Stimulated activated CD4-positive, alpha-beta T cell treated with anti-CD3 and anti-CD28 coated beads, TNF-alpha, amount 100 ng/mL, for 4 hours (primary cell): ENCODE measurements around the gene TMEM98.
"Not testable (repeated sequence)": the region's sequence is repeated elsewhere in the genome, so short reads cannot be mapped to it uniquely, and the experiment has no call there.

Experiments
- DNase-seq, 3 experiments: peaks; one replicate each; pipeline ENCODE4 v3.0.0-alpha.2; 2020; ENCODE audit warnings: low read depth in 3 of 3

TMEM98 gene, protein sequence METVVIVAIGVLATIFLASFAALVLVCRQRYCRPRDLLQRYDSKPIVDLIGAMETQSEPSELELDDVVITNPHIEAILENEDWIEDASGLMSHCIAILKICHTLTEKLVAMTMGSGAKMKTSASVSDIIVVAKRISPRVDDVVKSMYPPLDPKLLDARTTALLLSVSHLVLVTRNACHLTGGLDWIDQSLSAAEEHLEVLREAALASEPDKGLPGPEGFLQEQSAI

GRCh38 chr17:32927724-32928585, at the start of gene TMEM98:
TMEM98 (plus strand) TSS chr17:32928153; CDS start chr17:32931529, 3,376 bp downstream.
- no peak for DNase-seq

- DNase-seq = no peak
These were observed 49.7 kb upstream of the TMEM98 start for GRCh38 chr17:32878211-32878610.

- DNase-seq = no peak
These were observed 48.8 kb upstream of the TMEM98 start for GRCh38 chr17:32879134-32879533.

DNA sequence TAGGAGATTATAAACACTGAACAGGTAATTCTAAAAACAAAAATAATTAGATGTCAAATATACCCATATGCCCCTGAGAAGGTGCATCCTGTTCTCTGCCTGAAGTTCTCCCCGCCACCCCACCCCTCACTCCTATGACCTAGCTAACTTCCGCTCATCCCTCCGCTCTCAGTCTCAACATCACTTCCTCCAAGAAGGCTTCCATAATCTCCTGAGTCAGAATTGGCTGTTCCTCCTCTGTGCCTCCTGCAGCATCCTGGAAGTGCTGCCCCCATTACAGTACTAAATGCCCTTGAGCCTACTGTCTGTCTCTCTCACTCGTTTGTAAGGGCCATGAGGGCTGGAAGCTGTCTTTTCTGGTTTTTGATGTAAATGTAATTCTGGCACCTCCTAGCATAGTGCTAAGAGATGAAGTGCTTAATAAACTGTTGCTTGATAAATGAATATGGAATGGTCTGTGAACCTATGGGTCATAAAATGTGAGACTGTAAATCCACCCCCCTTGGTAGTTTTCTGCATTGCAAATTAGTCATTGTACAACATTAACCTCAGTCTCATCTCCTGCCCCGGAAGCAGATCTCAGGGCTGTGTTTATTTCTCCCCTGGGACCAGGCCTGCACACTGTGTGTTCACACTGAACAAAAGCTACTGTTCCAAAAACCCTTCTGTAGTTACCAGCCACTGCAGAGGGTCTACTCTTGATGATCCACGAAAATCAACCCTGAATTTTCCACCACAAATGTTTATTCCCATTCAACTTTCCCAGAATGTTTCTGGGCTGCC, 47.1 kb upstream of the TMEM98 start:
- DNase-seq = no peak

DNA sequence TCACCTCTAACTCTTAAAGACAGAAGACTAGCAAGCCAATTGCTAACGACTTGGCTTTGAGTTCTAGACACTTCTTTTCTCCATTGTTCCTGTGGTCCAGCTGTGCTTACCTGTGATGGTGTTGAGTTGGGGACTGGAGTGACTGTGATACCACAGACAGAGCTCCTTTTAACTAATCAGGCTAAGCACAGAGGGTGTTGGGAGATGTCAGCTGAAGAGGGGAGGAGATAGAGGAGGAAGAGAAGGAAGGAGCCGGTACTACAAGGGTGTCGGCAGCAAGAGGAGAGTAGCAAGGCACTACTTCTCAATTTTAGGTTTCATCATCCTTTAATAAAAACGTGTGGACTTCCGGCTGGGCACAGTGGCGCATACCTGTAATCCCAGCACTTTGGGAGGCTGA, 45.9 kb upstream of the TMEM98 start:
- no peak for DNase-seq

DNA sequence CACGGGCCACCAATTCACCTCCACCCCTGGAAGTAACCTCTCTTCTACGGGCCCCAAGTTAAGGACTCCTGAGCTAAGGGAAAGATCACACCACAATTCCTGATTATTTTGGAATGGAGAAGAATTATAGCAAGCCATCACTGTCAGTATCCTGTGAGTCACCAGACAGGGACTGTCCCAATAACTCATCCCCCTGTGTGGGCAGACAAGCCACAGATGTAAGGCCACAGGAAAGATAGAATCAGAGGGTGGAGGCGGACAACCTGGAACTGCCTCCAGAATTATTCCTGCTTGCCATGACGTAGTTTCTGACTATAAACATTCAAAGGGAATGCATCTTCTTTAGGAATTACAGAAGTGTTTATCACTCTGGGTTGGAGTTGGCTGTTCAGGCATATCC, 45.2 kb upstream of the TMEM98 start:
- no peak for DNase-seq

DNA sequence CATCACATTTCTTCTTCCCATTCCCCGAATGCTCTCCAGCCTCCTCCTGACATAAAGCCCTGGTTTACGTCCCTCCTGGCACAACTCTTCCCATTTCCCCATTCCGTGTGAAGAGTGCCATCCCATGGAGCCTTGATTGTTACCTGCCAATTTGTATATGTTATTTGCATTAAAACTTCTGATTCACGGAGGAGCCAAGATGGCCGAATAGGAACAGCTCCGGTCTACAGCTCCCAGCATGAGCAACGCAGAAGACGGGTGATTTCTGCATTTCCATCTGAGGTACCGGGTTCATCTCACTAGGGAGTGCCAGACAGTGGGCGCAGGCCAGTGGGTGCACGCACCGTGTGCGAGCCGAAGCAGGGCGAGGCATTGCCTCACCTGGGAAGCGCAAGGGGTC, 41.0 kb upstream of the TMEM98 start:
- DNase-seq = not testable (repeated sequence)

DNA sequence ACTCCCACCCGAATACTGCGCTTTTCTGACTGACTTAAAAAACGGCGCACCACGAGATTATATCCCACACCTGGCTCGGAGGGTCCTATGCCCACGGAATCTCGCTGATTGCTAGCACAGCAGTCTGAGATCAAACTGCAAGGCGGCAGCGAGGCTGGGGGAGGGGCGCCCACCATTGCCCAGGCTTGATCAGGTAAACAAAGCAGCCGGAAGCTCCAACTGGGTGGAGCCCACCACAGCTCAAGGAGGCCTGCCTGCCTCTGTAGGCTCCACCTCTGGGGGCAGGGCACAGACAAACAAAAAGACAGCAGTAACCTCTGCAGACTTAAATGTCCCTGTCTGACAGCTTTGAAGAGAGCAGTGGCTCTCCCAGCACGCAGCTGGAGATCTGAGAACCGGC, 40.5 kb upstream of the TMEM98 start:
- not testable (repeated sequence) for DNase-seq

GRCh38 chr17:32894245-32894644, 33.7 kb upstream of the TMEM98 start:
- no peak for DNase-seq

DNA sequence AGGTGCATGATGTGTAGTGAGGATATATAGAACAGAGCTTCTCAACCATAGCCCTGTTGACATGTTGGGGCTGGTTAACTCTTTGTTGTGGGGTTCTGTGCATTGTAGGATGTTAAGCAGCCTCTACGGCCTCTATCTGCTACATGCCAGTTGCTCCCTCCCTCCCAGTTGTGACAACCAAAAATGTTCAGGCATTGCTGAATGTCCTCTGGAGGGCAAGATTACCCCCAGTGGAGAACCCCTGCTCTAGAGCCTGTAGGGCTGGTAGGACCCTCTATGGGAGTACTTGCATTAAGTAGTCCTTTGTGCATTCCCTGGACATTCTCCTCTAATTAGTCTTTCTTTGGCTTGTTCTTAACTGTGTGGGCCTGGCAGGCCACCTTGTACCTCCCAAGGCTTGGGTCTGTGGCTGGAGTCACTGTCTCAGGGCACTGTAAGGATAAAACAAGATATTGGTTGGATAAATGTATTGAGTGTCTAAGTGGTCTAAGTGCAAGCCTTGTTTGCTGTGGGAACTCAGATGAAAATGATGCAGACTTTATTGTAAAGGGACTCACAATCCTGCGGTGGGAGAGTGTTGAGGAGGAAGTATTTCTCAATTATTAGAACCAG, 31.2 kb upstream of the TMEM98 start:
- DNase-seq = no peak

GRCh38 chr17:32899236-32900013, 28.5 kb upstream of the TMEM98 start:
- no peak for DNase-seq

DNA sequence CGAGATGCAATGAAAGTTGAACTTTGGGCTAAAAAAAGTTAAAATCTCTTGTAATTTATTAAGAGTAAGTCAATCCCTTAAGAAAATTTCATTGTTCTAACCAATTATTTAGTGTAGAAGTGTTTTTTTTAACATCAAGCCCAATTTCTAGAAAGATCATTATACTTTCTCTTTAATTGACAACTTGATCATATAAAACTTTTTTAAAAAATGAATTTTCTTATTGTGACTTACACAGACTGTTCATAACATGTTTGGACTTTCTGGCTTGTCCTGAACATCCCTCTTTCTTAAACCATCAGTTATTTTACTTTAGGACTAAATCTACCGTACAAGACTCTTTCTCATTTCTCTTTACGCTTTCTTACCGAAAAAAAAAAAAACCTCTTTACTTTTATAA, 26.2 kb upstream of the TMEM98 start:
- no peak for DNase-seq

DNA sequence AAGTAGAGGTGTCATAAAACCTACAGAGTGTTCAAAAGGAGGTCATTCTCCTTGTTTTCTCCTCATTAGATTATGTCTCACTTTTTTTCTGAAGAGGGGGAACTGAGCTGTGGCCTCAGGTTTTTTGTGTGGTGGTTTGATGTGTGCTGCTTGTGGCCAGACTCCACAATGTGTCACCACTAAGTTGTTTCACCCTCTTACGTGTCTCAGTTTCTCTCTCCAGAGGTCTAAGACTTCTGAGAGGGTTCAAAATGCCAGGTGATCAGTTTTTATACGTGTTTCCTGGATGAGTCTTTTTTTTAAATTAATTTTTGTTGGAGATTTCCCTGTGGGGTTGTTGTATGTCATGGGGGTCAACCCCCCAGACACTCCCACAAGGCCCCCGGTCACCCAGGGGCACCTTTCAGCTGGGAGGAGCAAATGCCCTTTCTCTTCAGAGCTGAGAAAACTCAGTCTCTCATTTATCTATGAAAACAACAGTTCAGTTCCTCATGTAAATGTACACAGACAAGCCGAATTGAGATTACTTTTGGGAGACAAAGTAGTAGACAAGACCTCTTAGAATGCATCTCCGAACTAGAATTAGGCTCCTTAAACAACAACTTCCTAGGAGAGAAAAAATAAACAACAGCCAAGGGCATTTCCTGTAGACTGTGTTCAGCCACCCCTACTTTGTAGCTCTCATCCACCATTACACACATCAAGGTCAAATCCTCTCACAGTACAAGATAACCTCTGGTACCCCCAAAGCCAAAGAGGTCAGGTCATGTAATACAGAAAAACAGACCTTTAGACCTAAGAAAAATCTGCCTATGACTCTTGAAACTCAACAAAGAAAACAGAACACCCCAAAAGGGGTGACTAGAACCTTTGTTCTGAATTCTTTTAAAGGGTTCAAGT, 23.9 kb upstream of the TMEM98 start:
- no peak for DNase-seq

GRCh38 chr17:32904891-32905290, 23.1 kb upstream of the TMEM98 start:
- DNase-seq = no peak

DNA sequence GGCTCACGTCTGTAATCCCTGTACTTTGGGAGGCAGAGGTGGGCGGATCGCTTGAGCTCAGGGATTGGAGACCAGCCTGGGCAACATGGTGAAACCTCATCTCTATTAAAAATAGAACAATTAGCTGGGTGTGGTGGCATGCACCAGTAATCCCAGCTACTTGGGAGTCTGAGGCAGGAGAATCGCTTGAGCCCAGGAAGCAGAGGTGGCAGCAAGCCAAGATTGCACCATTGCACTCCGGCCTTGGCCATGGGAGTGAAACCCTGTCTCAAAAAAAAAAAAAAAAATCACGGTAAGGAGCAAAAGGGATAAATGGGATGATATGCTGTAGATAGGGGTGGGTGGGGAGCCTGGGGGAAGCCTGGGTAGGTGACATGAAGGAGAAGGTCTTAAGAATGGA, 20.4 kb upstream of the TMEM98 start:
- no peak for DNase-seq

DNA sequence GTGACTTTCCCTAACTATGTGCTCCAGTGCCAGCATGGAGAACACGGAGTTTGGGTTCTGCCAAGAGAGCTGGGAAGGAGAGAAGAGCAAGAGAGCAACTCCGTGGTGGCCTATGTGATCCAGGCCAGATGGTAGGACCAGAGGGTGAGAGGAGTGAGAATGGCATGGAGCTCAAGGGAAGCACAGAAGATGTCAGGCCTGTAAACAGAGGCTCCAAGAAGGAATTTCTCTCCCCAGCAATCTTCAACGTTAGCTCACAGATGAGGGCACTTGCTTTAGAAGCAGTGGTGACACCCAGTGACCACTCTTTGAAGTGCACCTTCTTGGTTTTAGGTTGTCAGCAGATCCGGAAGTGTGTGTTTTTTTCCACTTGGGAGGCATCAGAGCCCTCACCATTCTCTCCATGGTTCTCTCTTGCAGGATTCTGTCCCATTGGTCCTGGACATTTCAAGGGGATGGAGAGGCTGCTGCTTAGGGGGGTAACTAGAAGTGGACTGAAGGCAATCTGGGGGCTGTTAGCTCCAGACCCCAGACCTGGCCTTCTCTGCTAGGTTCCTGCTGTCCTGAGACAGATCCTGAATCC, 18.1 kb upstream of the TMEM98 start:
- DNase-seq = no peak

DNA sequence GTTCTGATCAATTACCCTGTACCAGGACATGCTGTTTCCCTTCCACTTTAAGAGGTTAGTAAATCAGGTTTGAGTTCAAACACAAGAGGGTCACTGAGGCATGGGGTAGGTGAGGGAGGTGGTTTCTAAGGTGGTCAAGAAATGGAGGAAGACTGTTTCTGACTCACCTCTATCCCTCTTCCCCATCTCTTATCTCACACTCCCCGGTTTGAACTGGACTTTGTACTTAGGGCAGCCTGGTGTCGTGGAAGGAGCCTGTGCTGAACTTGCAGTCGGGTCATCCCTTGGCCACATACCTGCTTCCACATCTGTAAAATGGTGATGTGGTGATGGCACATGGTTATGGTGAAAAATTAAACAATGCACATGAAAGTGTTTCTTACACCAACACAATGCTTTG, 17.2 kb upstream of the TMEM98 start:
- no peak for DNase-seq

- DNase-seq = no peak
These were observed 15.6 kb upstream of the TMEM98 start for GRCh38 chr17:32912218-32912897.

- DNase-seq = no peak
These were observed 14.4 kb upstream of the TMEM98 start for GRCh38 chr17:32913593-32913992.
